ENCODE results near the gene C2orf78.
A peak's percentile ranks its signal among the peaks of the same experiment; 100 is the strongest.
"Not testable (repeated sequence)": the region's sequence is repeated elsewhere in the genome, so short reads cannot be mapped to it uniquely, and the experiment has no call there.

The C2orf78 gene

DNA sequence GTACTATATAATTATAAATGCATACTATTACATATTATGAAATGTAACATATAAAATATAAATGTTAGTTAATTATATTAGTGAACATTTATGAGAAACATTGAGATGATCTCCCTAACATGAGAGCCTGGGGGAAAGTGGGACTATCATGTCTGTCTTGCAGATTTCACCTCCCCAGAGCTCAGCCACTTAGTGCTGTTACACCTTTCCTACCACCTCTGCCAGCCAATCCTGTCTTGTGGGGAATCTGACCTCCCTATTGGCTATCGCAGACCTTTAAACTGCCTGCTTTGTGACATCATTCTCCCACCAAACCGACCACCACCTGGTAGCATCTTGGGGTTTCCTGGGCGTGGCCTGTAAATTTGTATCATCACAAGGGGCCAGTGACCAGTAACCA is at the start of gene C2orf78:
Gene C2orf78, plus strand, starts transcription at position 301 of the 400 bp plus-strand sequence. CDS start 127 bp downstream, outside the sequence.
- not testable (repeated sequence) for H3K27me3 ChIP-seq (ENCODE audit: control insufficient read depth in 2 of 2, insufficient read depth in 2 of 2, low read length in 2 of 2); H3K9ac ChIP-seq (ENCODE audit: low read depth in 1 of 2, low read length in 2 of 2); H3K27ac ChIP-seq (ENCODE audit: low read depth in 2 of 2, low read length in 2 of 2)

GRCh38 chr2:73736378-73736777 is 47.6 kb upstream of the C2orf78 start:
- Histone ChIP-seq H3K9me3 (ENCODE audit: control insufficient read depth in 2 of 2, low read length in 2 of 2) (no peaks in the 10 kb centered on the region), H3K4me3 (ENCODE audit: low read length in 2 of 2) (peak overlapping the region; percentile 97 to 99), H3K27me3 (ENCODE audit: control insufficient read depth in 2 of 2, insufficient read depth in 2 of 2, low read length in 2 of 2) (no peaks in the 10 kb centered on the region), H3K36me3 (ENCODE audit: control insufficient read depth in 2 of 2, insufficient read depth in 2 of 2, low read length in 2 of 2) (peaks cover 14 to 18% of the 10 kb centered on the region in 2 donors), H3K27ac (ENCODE audit: low read depth in 2 of 2, low read length in 2 of 2) (peak overlapping the region; percentile 66 to 79), H3K9ac (ENCODE audit: low read depth in 1 of 2, low read length in 2 of 2) (peak overlapping the region; percentile 66 to 83), H3K4me1 (ENCODE audit: control insufficient read depth in 2 of 2, insufficient read depth in 2 of 2, low read length in 2 of 2) (peaks cover 7 to 9% of the 10 kb centered on the region in 2 donors)

More for the DNA sequence above, at the start of gene C2orf78:
- H3K36me3 ChIP-seq (ENCODE audit: control insufficient read depth in 2 of 2, insufficient read depth in 2 of 2, low read length in 2 of 2); H3K4me3 ChIP-seq (ENCODE audit: low read length in 2 of 2); H3K4me1 ChIP-seq (ENCODE audit: control insufficient read depth in 2 of 2, insufficient read depth in 2 of 2, low read length in 2 of 2); H3K9me3 ChIP-seq (ENCODE audit: control insufficient read depth in 2 of 2, low read length in 2 of 2): not testable (repeated sequence)

GRCh38 chr2:73736855-73737779 is 46.9 kb upstream of the C2orf78 start, which contains the start of gene TPRKB:
TPRKB (minus strand) TSS chr2:73737345; CDS start chr2:73734569, 2,776 bp downstream.
- H3K27ac ChIP-seq (ENCODE audit: low read depth in 2 of 2, low read length in 2 of 2): peak within 1 kb of the TSS; percentile 66 to 79
- H3K4me1 ChIP-seq (ENCODE audit: control insufficient read depth in 2 of 2, insufficient read depth in 2 of 2, low read length in 2 of 2): peaks cover 7 to 9% of the 10 kb centered on the region in 2 donors
- H3K27me3 ChIP-seq (ENCODE audit: control insufficient read depth in 2 of 2, insufficient read depth in 2 of 2, low read length in 2 of 2): no peaks in the 10 kb centered on the region
- H3K36me3 ChIP-seq (ENCODE audit: control insufficient read depth in 2 of 2, insufficient read depth in 2 of 2, low read length in 2 of 2): peaks cover 6 to 14% of the 10 kb centered on the region in 2 donors
- no peaks in the 10 kb centered on the region for H3K9me3 ChIP-seq (ENCODE audit: control insufficient read depth in 2 of 2, low read length in 2 of 2)
- H3K4me3 ChIP-seq (ENCODE audit: low read length in 2 of 2): peak within 1 kb of the TSS; percentile 97 to 99
- peak within 1 kb of the TSS; percentile 66 to 83 for H3K9ac ChIP-seq (ENCODE audit: low read depth in 1 of 2, low read length in 2 of 2)

GRCh38 chr2:73739101-73739500 is 44.9 kb upstream of the C2orf78 start:
- Histone ChIP-seq H3K4me3 (ENCODE audit: low read length in 2 of 2) (no peak overlapping the region), H3K36me3 (ENCODE audit: control insufficient read depth in 2 of 2, insufficient read depth in 2 of 2, low read length in 2 of 2) (peaks cover 0 to 6% of the 10 kb centered on the region in 2 donors), H3K9me3 (ENCODE audit: control insufficient read depth in 2 of 2, low read length in 2 of 2) (no peaks in the 10 kb centered on the region), H3K4me1 (ENCODE audit: control insufficient read depth in 2 of 2, insufficient read depth in 2 of 2, low read length in 2 of 2) (peaks cover 7 to 9% of the 10 kb centered on the region in 2 donors), H3K27ac (ENCODE audit: low read depth in 2 of 2, low read length in 2 of 2) (no peak overlapping the region), H3K9ac (ENCODE audit: low read depth in 1 of 2, low read length in 2 of 2) (no peak overlapping the region), H3K27me3 (ENCODE audit: control insufficient read depth in 2 of 2, insufficient read depth in 2 of 2, low read length in 2 of 2) (no peaks in the 10 kb centered on the region)

DNA sequence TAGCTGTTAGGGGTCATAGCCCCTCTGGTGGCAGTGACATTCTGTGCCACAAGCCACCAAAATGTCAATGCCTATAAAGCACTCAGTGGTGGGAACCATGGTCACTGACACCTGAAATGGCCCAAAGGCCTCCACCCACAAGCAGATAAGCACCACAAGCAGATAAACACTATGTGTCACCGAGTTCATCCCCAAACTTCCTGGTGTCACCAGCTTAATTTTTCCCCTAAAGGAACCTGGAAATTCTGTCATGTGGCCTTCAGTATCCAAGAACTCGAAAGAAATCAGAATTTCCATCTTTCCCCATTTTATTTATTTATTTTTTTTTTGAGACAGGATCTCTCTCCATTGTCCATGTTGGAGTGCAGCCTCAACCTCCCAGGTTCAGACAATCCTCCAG is 43.2 kb upstream of the C2orf78 start:
- H3K9me3 ChIP-seq (ENCODE audit: control insufficient read depth in 2 of 2, low read length in 2 of 2): no peaks in the 10 kb centered on the region
- no peak overlapping the region for H3K4me3 ChIP-seq (ENCODE audit: low read length in 2 of 2)
- no peak overlapping the region for H3K27ac ChIP-seq (ENCODE audit: low read depth in 2 of 2, low read length in 2 of 2)
- H3K4me1 ChIP-seq (ENCODE audit: control insufficient read depth in 2 of 2, insufficient read depth in 2 of 2, low read length in 2 of 2): peaks cover 7 to 9% of the 10 kb centered on the region in 2 donors
- H3K9ac ChIP-seq (ENCODE audit: low read depth in 1 of 2, low read length in 2 of 2): no peak overlapping the region
- no peaks in the 10 kb centered on the region for H3K27me3 ChIP-seq (ENCODE audit: control insufficient read depth in 2 of 2, insufficient read depth in 2 of 2, low read length in 2 of 2)
- peaks cover 0 to 9% of the 10 kb centered on the region in 2 donors for H3K36me3 ChIP-seq (ENCODE audit: control insufficient read depth in 2 of 2, insufficient read depth in 2 of 2, low read length in 2 of 2)

DNA sequence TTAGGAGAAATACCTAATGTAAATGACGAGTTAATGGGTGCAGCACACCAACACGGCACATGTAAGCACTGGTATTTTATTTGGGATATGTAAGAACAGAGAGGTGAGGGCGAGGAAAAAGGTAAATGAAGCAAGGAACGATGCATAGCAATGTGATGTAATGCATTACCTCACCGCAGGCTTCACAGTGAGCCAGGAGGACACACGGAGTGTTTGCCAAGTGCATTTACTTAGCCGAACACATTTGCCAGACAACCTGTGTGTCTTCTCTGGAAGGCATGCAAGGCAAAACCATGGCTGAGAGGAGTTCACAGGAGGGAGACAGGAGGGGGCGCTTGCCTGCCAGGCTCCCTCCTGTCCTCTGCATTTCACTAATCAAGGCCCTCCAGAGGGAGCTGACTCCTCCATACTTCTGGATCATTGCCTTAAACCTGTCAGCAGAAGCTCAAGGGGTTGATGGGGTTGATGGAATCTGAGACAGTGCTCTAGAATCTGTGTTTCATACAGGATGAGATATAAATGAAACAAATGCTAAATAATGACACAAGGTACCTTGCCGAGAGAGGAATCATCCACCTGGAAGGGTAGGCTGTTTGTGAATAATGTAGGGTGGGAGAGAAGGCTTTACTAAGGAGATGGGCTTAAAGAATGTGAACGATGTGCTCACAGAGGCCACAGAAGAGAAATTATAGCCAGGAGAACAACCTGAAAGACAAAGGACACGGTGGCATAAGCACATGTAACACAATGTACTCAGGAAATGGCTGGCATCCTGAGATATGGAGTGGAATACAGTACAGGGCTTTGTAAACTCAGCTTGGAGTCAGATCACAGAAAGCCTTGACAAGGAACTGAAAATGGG is 37.7 kb upstream of the C2orf78 start:
- Histone ChIP-seq H3K27me3 (ENCODE audit: control insufficient read depth in 2 of 2, insufficient read depth in 2 of 2, low read length in 2 of 2) (no peaks in the 10 kb centered on the region), H3K4me1 (ENCODE audit: control insufficient read depth in 2 of 2, insufficient read depth in 2 of 2, low read length in 2 of 2) (no peaks in the 10 kb centered on the region), H3K36me3 (ENCODE audit: control insufficient read depth in 2 of 2, insufficient read depth in 2 of 2, low read length in 2 of 2) (peaks cover 19 to 34% of the 10 kb centered on the region in 2 donors), H3K9me3 (ENCODE audit: control insufficient read depth in 2 of 2, low read length in 2 of 2) (no peaks in the 10 kb centered on the region), H3K4me3 (ENCODE audit: low read length in 2 of 2) (no peak overlapping the region), H3K27ac (ENCODE audit: low read depth in 2 of 2, low read length in 2 of 2) (no peak overlapping the region), H3K9ac (ENCODE audit: low read depth in 1 of 2, low read length in 2 of 2) (no peak overlapping the region)

DNA sequence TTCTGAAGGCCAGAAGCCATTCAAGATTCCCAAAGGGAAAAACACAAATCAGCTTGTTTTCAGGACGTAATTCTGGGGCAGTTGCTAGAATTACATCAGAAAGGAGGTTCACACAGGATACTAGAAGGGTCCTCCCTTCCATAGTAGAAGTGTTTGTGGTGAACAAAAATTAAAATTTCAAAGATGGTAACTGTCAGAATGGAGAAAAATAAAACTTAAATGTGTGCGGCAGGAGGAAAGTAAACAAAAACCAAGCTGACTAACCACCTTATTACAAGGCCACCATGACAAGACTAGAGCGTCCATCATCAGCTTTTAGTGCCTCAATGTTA is 37.1 kb upstream of the C2orf78 start:
- H3K36me3 ChIP-seq (ENCODE audit: control insufficient read depth in 2 of 2, insufficient read depth in 2 of 2, low read length in 2 of 2): peaks cover 20 to 37% of the 10 kb centered on the region in 2 donors
- H3K9me3 ChIP-seq (ENCODE audit: control insufficient read depth in 2 of 2, low read length in 2 of 2): no peaks in the 10 kb centered on the region
- H3K27me3 ChIP-seq (ENCODE audit: control insufficient read depth in 2 of 2, insufficient read depth in 2 of 2, low read length in 2 of 2): no peaks in the 10 kb centered on the region
- H3K4me3 ChIP-seq (ENCODE audit: low read length in 2 of 2): no peak overlapping the region
- H3K4me1 ChIP-seq (ENCODE audit: control insufficient read depth in 2 of 2, insufficient read depth in 2 of 2, low read length in 2 of 2): no peaks in the 10 kb centered on the region
- no peak overlapping the region for H3K9ac ChIP-seq (ENCODE audit: low read depth in 1 of 2, low read length in 2 of 2)
- H3K27ac ChIP-seq (ENCODE audit: low read depth in 2 of 2, low read length in 2 of 2): no peak overlapping the region

DNA sequence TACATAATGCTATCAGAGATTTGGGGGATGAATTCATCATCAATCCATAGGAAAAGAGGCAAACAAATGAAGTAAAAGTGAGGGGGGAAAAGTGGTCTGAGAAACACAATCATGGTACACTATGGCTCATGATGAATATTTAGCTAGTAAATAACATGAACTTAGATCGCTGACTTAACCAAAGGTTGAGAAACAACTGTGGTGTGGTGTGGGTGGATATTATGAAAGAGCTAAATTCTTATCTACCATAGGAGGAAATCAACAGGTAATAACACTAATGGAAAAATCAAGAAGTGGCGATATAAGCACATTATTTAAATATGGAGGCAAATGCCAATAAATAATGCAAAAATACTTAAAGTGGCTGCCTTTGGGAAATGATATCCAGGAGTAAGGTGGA is 34.7 kb upstream of the C2orf78 start:
- H3K4me3 ChIP-seq (ENCODE audit: low read length in 2 of 2): no peak overlapping the region
- H3K9ac ChIP-seq (ENCODE audit: low read depth in 1 of 2, low read length in 2 of 2): no peak overlapping the region
- H3K27ac ChIP-seq (ENCODE audit: low read depth in 2 of 2, low read length in 2 of 2): no peak overlapping the region
- H3K27me3 ChIP-seq (ENCODE audit: control insufficient read depth in 2 of 2, insufficient read depth in 2 of 2, low read length in 2 of 2): no peaks in the 10 kb centered on the region
- H3K4me1 ChIP-seq (ENCODE audit: control insufficient read depth in 2 of 2, insufficient read depth in 2 of 2, low read length in 2 of 2): no peaks in the 10 kb centered on the region
- no peaks in the 10 kb centered on the region for H3K9me3 ChIP-seq (ENCODE audit: control insufficient read depth in 2 of 2, low read length in 2 of 2)
- H3K36me3 ChIP-seq (ENCODE audit: control insufficient read depth in 2 of 2, insufficient read depth in 2 of 2, low read length in 2 of 2): peaks cover 22 to 41% of the 10 kb centered on the region in 2 donors

- H3K36me3 ChIP-seq (ENCODE audit: control insufficient read depth in 2 of 2, insufficient read depth in 2 of 2, low read length in 2 of 2): peaks cover 18 to 52% of the 10 kb centered on the region in 2 donors
- H3K4me3 ChIP-seq (ENCODE audit: low read length in 2 of 2); H3K9ac ChIP-seq (ENCODE audit: low read depth in 1 of 2, low read length in 2 of 2); H3K27me3 ChIP-seq (ENCODE audit: control insufficient read depth in 2 of 2, insufficient read depth in 2 of 2, low read length in 2 of 2); H3K27ac ChIP-seq (ENCODE audit: low read depth in 2 of 2, low read length in 2 of 2); H3K4me1 ChIP-seq (ENCODE audit: control insufficient read depth in 2 of 2, insufficient read depth in 2 of 2, low read length in 2 of 2); H3K9me3 ChIP-seq (ENCODE audit: control insufficient read depth in 2 of 2, low read length in 2 of 2): not testable (repeated sequence)
These were observed 29.7 kb upstream of the C2orf78 start for GRCh38 chr2:73754332-73754731.

GRCh38 chr2:73759285-73759764 is 24.7 kb upstream of the C2orf78 start:
- no peaks in the 10 kb centered on the region for H3K27me3 ChIP-seq (ENCODE audit: control insufficient read depth in 2 of 2, insufficient read depth in 2 of 2, low read length in 2 of 2)
- H3K36me3 ChIP-seq (ENCODE audit: control insufficient read depth in 2 of 2, insufficient read depth in 2 of 2, low read length in 2 of 2): peaks cover 43 to 51% of the 10 kb centered on the region in 2 donors
- H3K9me3 ChIP-seq (ENCODE audit: control insufficient read depth in 2 of 2, low read length in 2 of 2): peaks cover 0 to 2% of the 10 kb centered on the region in 2 donors
- H3K4me1 ChIP-seq (ENCODE audit: control insufficient read depth in 2 of 2, insufficient read depth in 2 of 2, low read length in 2 of 2): no peaks in the 10 kb centered on the region
- no peak overlapping the region for H3K4me3 ChIP-seq (ENCODE audit: low read length in 2 of 2)
- H3K9ac ChIP-seq (ENCODE audit: low read depth in 1 of 2, low read length in 2 of 2): no peak overlapping the region
- H3K27ac ChIP-seq (ENCODE audit: low read depth in 2 of 2, low read length in 2 of 2): no peak overlapping the region
